Smooth muscle cell (in vitro differentiated cells): Measurements from ENCODE around the gene ANXA7. TPM values are rescaled to one million over a fixed set of nuclear protein-coding genes. Genes with fewer than 3 reads are reported as not detected.

Source experiments
- DNase-seq: peaks from one replicate; lab custom pipeline; 2025; ENCODE audit not compliant: unreplicated experiment; lab: John Stamatoyannopoulos, UW
- H2AFZ ChIP-seq: fragments of 200-600 bp; sonication (generic); 2 replicates; pipeline ENCODE4 v1.6.0; 2016; ENCODE audit warnings: antibody characterized with exemption, low read depth, mild to moderate bottlenecking
- H3F3A ChIP-seq: fragments of 200-600 bp; sonication (generic); 2 replicates; pipeline ENCODE4 v1.6.0; 2017; ENCODE audit warnings: antibody characterized with exemption, low read depth
- H3K27ac ChIP-seq: fragments of 200-600 bp; sonication (generic); 2 replicates; pipeline ENCODE4 v1.5.1; 2016; ENCODE audit warnings: low read depth, mild to moderate bottlenecking
- H3K27me3 ChIP-seq: fragments of 200-600 bp; sonication (generic); 2 replicates; pipeline ENCODE4 v1.6.1; 2016; ENCODE audit warnings: low read depth, mild to moderate bottlenecking
- H3K36me3 ChIP-seq: fragments of 200-600 bp; sonication (generic); 2 replicates; pipeline ENCODE4 v1.5.1; 2016; ENCODE audit warnings: low read depth
- H3K4me1 ChIP-seq: fragments of 200-600 bp; sonication (generic); 2 replicates; pipeline ENCODE4 v1.5.1; 2016; ENCODE audit warnings: low read depth
- H3K4me2 ChIP-seq: fragments of 200-600 bp; sonication (generic); 2 replicates; pipeline ENCODE4 v1.6.0; 2016; ENCODE audit warnings: mild to moderate bottlenecking
- H3K4me3 ChIP-seq: fragments of 200-600 bp; sonication (generic); 2 replicates; pipeline ENCODE4 v1.5.1; 2016; ENCODE audit warnings: mild to moderate bottlenecking
- H3K79me2 ChIP-seq: fragments of 200-600 bp; sonication (generic); 2 replicates; pipeline ENCODE4 v1.6.0; 2016; ENCODE audit warnings: low read depth, mild to moderate bottlenecking
- H3K9ac ChIP-seq: fragments of 200-600 bp; sonication (generic); 2 replicates; pipeline ENCODE4 v1.6.0; 2016; ENCODE audit warnings: low read depth
- H3K9me3 ChIP-seq: fragments of 200-600 bp; sonication (generic); replicated peaks from 2 replicates; pipeline ENCODE4 v1.5.1; 2016; ENCODE audit warnings: low read depth
- H4K20me1 ChIP-seq: fragments of 200-600 bp; sonication (generic); 2 replicates; pipeline ENCODE4 v1.6.0; 2016; ENCODE audit warnings: low read depth
- CTCF ChIP-seq: fragments of 200-600 bp; sonication (generic); IDR thresholded peaks from 2 replicates; pipeline ENCODE4 v1.5.1; 2017; ENCODE audit warnings: borderline replicate concordance, mild to moderate bottlenecking, antibody characterized with exemption; ENCODE audit not compliant: insufficient read depth, poor library complexity, severe bottlenecking
- WGBS: methylation state at CpG from one replicate; pipeline ENCODE4 v1.1.7; 2016; ENCODE audit warnings: low lambda C conversion rate; 5-methylcytosine and 5-hydroxymethylcytosine counted together
- polyA plus RNA-seq: library from polyadenylated mRNA; unstranded; fragments of >200 nt; fragmentation: Nextera tagmentation; extraction: Ambion mirVana; gene quantifications from 2 replicates; pipeline ENCODE4 v1.2.1, GENCODE V29; 2016
- total RNA-seq: library from RNA; depleted of rRNA; stranded (reverse); fragments of >200 nt; gene quantifications from 2 replicates; pipeline ENCODE4 v1.2.3, GENCODE V29; 2014

The ANXA7 gene
- total and polyA plus RNA-seq, 2 experiments from 2014 or later, result 52.6 to 57.6 TPM

- H2AFZ ChIP-seq, result no peak overlapping the region
- WGBS, result 70% methylated on average over 5 of the region's 5 CpGs
- no peaks in the 10 kb centered on the region for H3K36me3 ChIP-seq
- H3K27me3 ChIP-seq, result no peaks in the 10 kb centered on the region
- H3K4me2 ChIP-seq, result no peak overlapping the region
- no peaks in the 10 kb centered on the region for H3F3A ChIP-seq
- H3K9ac ChIP-seq, result no peak overlapping the region
- no peak for DNase-seq
- no peak overlapping the region for H3K4me3 ChIP-seq
- TF ChIP-seq CTCF, result no peak
- H3K4me1 ChIP-seq, result no peaks in the 10 kb centered on the region
- H4K20me1 ChIP-seq, result peaks cover 96% of the 10 kb centered on the region
- no peaks in the 10 kb centered on the region for H3K9me3 ChIP-seq
- peaks cover 97% of the 10 kb centered on the region for H3K79me2 ChIP-seq
- no peak overlapping the region for H3K27ac ChIP-seq
Measured at GRCh38 chr10:73406846-73407245, 7.0 kb downstream of the ANXA7 start.

DNA sequence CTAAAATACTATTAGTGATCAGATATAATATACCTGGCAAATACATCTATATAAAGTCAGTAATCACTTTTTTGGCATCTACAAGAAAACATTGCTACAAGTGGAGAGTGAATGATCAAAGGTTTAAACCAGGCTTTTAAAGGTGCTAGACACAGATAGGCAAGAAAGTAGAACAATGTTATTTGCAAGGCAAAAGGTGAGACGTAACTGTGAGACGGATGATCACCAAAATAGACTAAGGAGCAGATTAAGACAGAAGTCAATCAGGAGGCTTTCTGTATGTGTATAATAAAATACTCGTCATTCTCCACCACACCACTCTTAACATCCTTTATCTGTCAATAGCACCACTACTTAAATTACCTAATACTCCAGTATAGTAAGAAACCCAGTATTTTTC is 8.3 kb downstream of the ANXA7 start:
- peaks cover 97% of the 10 kb centered on the region for H4K20me1 ChIP-seq
- H3K4me3 ChIP-seq, result no peak overlapping the region
- no peaks in the 10 kb centered on the region for H3F3A ChIP-seq
- H3K4me1 ChIP-seq, result no peaks in the 10 kb centered on the region
- no peak overlapping the region for H3K27ac ChIP-seq
- H3K9me3 ChIP-seq, result no peaks in the 10 kb centered on the region
- H3K4me2 ChIP-seq, result no peak overlapping the region
- no peak overlapping the region for H3K9ac ChIP-seq
- H3K79me2 ChIP-seq, result peaks cover 97% of the 10 kb centered on the region
- H3K27me3 ChIP-seq, result no peaks in the 10 kb centered on the region
- no peak overlapping the region for H2AFZ ChIP-seq
- TF ChIP-seq CTCF, result no peak
- WGBS, result 94% methylated on average over 3 of the region's 3 CpGs
- no peaks in the 10 kb centered on the region for H3K36me3 ChIP-seq
- no peak for DNase-seq

DNA sequence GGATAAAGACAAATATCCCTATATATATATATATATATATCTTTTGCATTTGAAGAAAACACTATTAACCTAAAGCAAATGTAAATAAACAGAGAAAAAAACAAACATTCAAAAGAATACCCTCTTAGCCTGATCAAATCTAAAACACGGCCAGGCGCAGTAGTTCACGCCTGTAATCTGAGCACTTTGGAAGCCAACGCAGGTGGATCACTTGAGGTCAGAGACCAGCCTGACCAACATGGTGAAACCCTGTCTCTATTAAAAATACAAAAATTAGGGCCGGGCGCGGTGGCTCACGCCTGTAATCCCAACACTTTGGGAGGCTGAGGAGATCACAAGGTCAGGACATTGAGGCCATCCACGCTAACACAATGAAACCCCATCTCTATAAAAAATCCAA is 9.2 kb downstream of the ANXA7 start:
- WGBS, result 96% methylated on average over 9 of the region's 9 CpGs
- no peak for DNase-seq

More for the DNA sequence above, 9.2 kb downstream of the ANXA7 start:
- H3K9me3 ChIP-seq, result no peaks in the 10 kb centered on the region
- H3K27ac ChIP-seq, result no peak overlapping the region
- peaks cover 96% of the 10 kb centered on the region for H4K20me1 ChIP-seq
- no peaks in the 10 kb centered on the region for H3K36me3 ChIP-seq
- no peak overlapping the region for H3K9ac ChIP-seq
- no peaks in the 10 kb centered on the region for H3K4me1 ChIP-seq
- H3F3A ChIP-seq, result no peaks in the 10 kb centered on the region
- H2AFZ ChIP-seq, result no peak overlapping the region
- H3K79me2 ChIP-seq, result peaks cover 92% of the 10 kb centered on the region
- H3K4me2 ChIP-seq, result no peak overlapping the region
- no peaks in the 10 kb centered on the region for H3K27me3 ChIP-seq
- no peak for TF ChIP-seq CTCF
- no peak overlapping the region for H3K4me3 ChIP-seq
